Measurements from ENCODE around the gene TRDMT1.

The TRDMT1 gene

DNA sequence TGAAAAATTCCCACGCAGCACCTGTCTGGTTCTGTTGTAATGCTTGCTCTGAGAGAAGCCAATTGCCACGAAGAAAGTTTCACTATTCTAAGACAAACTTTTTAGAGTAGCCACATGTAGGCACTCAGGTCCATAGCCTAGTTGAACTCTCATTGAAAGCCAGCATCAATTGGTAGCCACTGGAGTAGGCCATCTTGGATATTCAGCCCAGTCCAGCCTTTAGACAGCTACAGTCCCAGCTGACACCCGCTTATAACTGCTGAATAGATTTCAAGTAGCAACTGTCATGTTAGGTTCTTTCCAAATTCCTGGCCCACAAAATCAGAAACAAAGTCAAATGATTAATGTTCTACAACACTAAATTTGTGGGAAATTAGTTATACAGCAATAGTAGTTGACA, 103.5 kb downstream of the TRDMT1 start:
- no peak for DNase-seq (ENCODE audit: low read depth)
